HG03103 (cell line): ENCODE results near the gene PFKFB2.
A peak's percentile ranks its signal among the peaks of the same experiment; 100 is the strongest.
"Not testable (repeated sequence)": the region's sequence is repeated elsewhere in the genome, so short reads cannot be mapped to it uniquely, and the experiment has no call there.

Experiments used
- ATAC-seq: cut with Tn5 transposase; IDR thresholded peaks from one replicate; pipeline ENCODE4 v1.9.1; 2021; ENCODE audit warnings: low read depth; ENCODE audit not compliant: unreplicated experiment

Gene PFKFB2

GRCh38 chr1:207036865-207037264, 16.2 kb upstream of the PFKFB2 start:
- ATAC-seq = no peak

- ATAC-seq = no peak
Measured at GRCh38 chr1:207039380-207040180, 13.5 kb upstream of the PFKFB2 start.

GRCh38 chr1:207040181-207040533, 12.9 kb upstream of the PFKFB2 start:
- ATAC-seq = no peak

GRCh38 chr1:207041397-207041796, 11.7 kb upstream of the PFKFB2 start:
- ATAC-seq = not testable (repeated sequence)

- no peak for ATAC-seq
Measured at GRCh38 chr1:207045453-207045852, 7.6 kb upstream of the PFKFB2 start.

- no peak for ATAC-seq
Measured at GRCh38 chr1:207047505-207047904, 5.6 kb upstream of the PFKFB2 start.

GRCh38 chr1:207048041-207048440, 5.0 kb upstream of the PFKFB2 start:
- no peak for ATAC-seq

- ATAC-seq = no peak
Measured at GRCh38 chr1:207049054-207049453, 4.0 kb upstream of the PFKFB2 start.

GRCh38 chr1:207049514-207049913, 3.6 kb upstream of the PFKFB2 start:
- ATAC-seq = no peak

- ATAC-seq = peak; percentile 31
Measured at GRCh38 chr1:207049974-207050391, 3.1 kb upstream of the PFKFB2 start.

- ATAC-seq = peak; percentile 51
Measured at GRCh38 chr1:207050480-207051190, 2.4 kb upstream of the PFKFB2 start.

GRCh38 chr1:207051191-207051943, 1.7 kb upstream of the PFKFB2 start, which contains the start of gene YOD1:
Gene YOD1, minus strand, starts transcription at chr1:207051208. Its CDS starts 178 bp downstream, at chr1:207051030.
- ATAC-seq = no peak

- ATAC-seq = no peak
Measured at GRCh38 chr1:207054491-207054890, 1.4 kb downstream of the PFKFB2 start.

GRCh38 chr1:207055386-207056001, 2.4 kb downstream of the PFKFB2 start:
- no peak for ATAC-seq

GRCh38 chr1:207056673-207057072, 3.6 kb downstream of the PFKFB2 start:
- no peak for ATAC-seq

- no peak for ATAC-seq
Measured at GRCh38 chr1:207058252-207058651, 5.2 kb downstream of the PFKFB2 start.

GRCh38 chr1:207058878-207059867, 6.1 kb downstream of the PFKFB2 start:
- no peak for ATAC-seq

- ATAC-seq = no peak
Measured at GRCh38 chr1:207059881-207060280, 6.8 kb downstream of the PFKFB2 start.

- no peak for ATAC-seq
Measured at GRCh38 chr1:207060596-207060995, 7.5 kb downstream of the PFKFB2 start.

GRCh38 chr1:207062058-207062457, 9.0 kb downstream of the PFKFB2 start:
- no peak for ATAC-seq
